WI38 (cell line): ENCODE measurements around the gene C1GALT1C1.
"Not testable (repeated sequence)": the region's sequence is repeated elsewhere in the genome, so short reads cannot be mapped to it uniquely, and the experiment has no call there.

Experiments used
- H3K4me3 ChIP-seq: 2 replicates; pipeline ENCODE4 v1.5.1; 2011; ENCODE audit warnings: low read depth, mild to moderate bottlenecking, control low read depth, low read length
- CTCF ChIP-seq: IDR thresholded peaks from 2 replicates; pipeline ENCODE4 v1.5.1; 2012; ENCODE audit warnings: low read depth, mild to moderate bottlenecking, control low read depth, low read length

C1GALT1C1 gene

GRCh38 chrX:120664081-120664480, 34.2 kb upstream of the C1GALT1C1 start:
- H3K4me3 ChIP-seq = no peak overlapping the region
- no peak for TF ChIP-seq CTCF

DNA sequence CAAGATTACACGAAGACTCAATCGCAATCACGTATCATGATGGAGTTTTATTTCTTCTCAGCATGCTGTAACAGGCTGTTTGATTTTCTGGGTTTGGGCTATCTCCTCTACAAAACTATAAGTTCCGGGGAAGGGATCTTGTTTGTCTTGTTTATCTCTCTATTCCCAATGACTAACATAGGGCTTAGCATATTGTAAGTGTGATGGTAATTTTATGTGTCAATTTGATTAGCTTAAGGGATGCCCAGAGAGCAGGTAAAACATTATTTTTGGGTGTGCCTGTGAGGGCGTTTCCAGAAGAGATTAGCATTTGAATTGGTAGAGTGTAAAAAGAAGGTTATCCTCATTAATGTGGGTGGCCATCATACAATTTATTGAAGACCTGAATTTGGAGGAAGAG, 32.8 kb upstream of the C1GALT1C1 start:
- no peak overlapping the region for H3K4me3 ChIP-seq
- no peak for TF ChIP-seq CTCF

- H3K4me3 ChIP-seq = no peak overlapping the region
- no peak for TF ChIP-seq CTCF
These were observed 30.8 kb upstream of the C1GALT1C1 start for GRCh38 chrX:120660637-120661036.

- H3K4me3 ChIP-seq = no peak overlapping the region
- no peak for TF ChIP-seq CTCF
These were observed 23.1 kb upstream of the C1GALT1C1 start for GRCh38 chrX:120653000-120653399.

- H3K4me3 ChIP-seq = not testable (repeated sequence)
These were observed 22.4 kb upstream of the C1GALT1C1 start for GRCh38 chrX:120652256-120652655.

GRCh38 chrX:120647127-120647526, 17.3 kb upstream of the C1GALT1C1 start:
- TF ChIP-seq CTCF = no peak
- H3K4me3 ChIP-seq = no peak overlapping the region

GRCh38 chrX:120642871-120643270, 13.0 kb upstream of the C1GALT1C1 start:
- no peak for TF ChIP-seq CTCF

DNA sequence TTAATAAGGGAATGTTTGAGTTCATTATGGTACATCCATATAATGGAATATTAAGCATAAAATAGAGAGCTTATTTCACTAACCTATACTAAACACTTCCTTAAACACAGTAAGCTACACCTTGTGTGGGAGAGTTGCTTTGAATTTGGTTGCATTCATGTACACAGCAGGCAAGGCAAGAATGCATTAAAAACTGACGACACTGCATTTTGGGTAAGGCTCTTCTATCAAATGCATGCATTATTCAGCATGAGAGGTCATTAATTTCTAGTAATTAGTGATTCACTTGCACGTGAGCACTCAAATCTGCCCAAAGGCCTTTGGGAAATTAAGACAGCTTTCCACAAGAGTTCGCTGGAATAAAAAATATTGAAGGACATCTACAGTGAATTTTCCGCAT, 8.8 kb upstream of the C1GALT1C1 start:
- TF ChIP-seq CTCF = no peak
- no peak overlapping the region for H3K4me3 ChIP-seq

More at GRCh38 chrX:120642871-120643270, 13.0 kb upstream of the C1GALT1C1 start:
- H3K4me3 ChIP-seq = no peak overlapping the region
